GM18526 (cell line): ENCODE results near the gene ISCA2.

ENCODE experiments used
- POLR2A ChIP-seq: IDR thresholded peaks from 3 replicates; pipeline ENCODE4 v1.6.1; 2011; ENCODE audit not compliant: insufficient read length; ENCODE audit errors: extremely low read depth

ISCA2 gene, protein sequence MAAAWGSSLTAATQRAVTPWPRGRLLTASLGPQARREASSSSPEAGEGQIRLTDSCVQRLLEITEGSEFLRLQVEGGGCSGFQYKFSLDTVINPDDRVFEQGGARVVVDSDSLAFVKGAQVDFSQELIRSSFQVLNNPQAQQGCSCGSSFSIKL

DNA sequence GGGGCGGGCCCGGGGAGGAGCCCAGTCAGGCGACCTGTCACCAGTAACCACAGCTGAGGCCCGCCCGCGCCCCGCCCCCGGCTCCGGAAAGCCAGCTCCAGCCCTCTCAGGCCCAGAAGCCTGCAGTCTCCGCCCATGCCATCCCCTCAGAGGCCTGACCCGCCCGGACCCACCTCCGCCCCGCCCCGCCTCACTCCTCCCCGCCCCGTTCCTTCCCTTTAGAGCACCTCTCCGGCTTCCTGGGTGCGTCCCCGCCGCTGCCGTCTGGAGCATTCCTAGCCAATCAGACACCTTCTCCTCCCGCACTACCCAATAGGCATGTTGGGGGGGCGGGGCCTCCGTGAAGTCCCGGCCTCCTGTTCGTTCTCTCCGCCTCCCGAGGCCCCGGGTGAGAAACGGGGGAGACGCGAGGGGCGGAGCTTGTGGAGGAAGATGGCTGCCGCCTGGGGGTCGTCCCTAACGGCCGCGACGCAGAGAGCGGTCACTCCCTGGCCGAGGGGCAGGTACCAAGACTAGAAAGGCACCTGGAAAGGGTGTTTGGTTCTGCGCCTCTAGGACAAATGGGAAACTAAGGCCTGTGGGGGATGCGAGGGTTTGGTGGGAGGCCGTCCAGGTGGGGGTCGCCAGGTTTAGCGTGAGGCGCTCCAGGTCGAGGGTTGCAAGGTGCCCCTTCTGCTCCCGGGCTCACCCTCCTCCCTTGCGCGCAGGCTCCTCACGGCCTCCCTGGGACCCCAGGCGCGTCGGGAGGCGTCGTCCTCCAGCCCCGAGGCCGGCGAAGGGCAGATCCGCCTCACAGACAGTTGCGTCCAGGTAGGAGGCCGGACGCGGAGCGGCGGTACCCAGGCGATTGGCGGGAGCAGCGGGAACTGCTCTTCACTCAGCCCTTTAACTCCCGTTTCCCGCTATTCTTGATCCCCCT, at the start of gene ISCA2:
TSS of gene ISCA2 (plus strand) at position 423 of the 919 bp plus-strand sequence. CDS start at position 433, 10 bp downstream.
- peak; percentile 83 for TF ChIP-seq POLR2A

DNA sequence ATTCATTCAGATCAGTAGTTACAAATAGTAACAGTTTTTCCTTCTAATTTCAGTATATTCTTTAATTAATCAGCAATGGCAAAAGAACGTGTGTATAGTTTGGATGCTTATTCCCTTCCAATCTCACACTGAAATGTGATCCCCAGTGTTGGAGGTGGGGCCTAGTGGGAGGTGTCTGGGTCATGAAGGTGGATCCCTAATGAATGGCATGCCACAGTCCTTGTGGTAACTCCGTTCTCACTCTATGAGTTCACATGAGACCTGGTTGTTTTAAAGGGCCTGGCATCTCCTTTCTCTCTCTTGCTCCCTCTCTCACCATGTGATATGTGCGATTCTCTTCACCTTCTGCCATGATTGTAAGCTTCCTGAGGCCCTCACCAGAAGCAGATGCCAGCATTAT, 48.7 kb upstream of the ISCA2 start:
- no peak for TF ChIP-seq POLR2A

DNA sequence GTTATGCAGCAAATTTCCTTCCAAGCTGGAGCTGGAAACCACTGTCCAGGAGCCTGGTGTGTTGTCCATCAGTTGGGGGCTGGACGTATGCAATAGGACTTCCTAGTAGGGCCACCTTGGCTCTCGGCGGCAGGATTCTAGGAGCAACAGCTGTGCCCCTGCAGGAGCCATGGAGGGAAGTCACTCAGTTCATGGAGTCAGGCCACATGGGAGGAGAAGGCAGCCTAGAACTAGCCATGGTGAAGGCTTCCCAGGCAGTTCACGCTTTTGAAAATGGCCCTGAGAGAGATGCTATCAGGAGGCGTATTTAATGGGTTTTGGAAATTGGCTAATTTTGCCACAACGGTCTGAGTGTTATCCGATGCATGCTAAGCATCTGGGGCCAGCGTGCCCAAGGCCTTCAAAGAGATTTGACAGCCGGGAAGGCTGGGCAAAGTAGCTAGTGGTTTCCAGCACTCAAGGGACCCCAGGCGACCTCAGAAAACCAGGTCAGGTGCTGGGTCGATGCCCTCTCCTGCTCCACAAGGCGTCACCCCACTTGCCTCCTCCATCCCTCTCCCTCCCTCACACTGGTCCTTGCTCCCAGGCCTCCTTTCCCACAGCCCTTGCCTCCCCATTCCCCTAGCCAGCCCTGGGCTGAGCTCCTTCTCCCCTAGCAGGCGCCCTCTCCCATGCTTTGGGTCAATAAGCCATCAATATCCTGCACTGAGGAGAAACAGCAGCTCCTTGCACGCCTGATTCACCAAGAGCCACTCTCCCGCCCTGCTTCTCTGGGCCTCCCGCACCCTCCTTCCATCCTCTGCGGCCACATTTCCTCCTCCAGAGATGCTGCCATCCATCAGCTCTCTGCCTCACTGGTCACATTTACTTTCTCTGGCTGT, 36.6 kb upstream of the ISCA2 start:
- no peak for TF ChIP-seq POLR2A

DNA sequence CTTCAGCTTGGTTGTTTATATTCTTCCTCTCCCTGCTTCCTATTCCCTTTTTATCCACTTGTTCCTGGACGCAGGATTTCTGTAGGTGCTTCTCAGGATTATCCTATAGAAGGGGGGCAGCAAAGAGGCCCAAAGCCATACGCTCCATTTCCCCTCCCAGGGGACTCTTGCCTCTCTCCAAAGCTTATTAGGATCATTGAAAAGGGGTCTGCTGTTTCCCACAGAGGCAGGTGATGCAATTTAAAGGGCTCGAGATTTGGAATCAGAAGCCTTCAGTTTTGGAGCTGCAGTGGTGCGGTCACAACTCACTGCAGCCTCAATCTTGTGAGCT, 36.0 kb upstream of the ISCA2 start:
- TF ChIP-seq POLR2A: no peak

DNA sequence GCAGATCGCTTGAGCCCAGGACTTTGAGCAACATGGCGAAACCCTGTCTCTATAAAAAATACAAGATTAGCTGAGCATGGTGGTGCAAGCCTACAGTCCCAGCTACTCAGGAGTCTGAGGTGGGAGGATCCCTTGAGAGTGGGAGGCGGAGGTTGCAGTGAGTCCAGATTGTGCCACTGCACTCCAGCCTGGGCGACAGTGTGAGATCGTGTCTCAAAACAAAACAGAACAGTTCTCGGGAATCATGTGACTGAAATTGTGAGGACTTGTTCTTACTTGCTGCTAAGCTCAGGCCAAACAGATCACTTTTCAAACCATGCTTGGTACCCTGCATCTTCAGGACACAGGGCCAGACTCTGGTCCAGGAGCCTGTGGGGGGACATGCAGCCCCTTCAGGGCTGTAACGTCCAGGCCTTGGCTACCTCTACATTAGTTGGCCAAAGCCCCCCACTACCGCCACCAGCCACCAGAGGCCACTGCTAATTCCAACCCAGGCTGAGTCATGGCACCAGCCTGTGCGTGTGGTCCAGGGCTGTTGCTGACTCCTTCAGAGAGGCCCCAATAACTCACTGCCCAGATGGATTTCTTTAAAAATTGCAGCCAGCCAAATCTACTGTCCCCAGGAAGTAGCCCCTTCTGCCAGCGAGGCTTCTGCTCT, 34.1 kb upstream of the ISCA2 start:
- no peak for TF ChIP-seq POLR2A

DNA sequence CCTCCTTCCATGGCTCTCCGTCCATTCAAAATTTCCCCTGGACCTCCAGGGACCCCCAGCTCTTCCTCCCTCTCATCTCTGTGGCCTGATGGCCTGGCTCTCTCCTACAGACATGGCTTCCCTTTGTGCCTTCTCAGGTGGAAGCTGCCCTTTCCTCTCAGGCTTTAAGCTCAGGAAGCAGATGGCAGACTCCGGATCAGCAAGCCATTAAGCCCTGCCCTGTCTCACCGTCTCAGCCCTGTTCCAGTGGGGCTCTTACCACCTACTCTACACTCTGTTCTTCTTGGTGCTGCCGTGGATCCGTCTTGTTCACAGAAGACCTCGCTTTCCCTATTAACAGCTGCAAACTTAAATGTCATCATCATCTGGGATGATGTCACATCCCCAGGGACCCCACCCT, 33.6 kb upstream of the ISCA2 start:
- TF ChIP-seq POLR2A: no peak

DNA sequence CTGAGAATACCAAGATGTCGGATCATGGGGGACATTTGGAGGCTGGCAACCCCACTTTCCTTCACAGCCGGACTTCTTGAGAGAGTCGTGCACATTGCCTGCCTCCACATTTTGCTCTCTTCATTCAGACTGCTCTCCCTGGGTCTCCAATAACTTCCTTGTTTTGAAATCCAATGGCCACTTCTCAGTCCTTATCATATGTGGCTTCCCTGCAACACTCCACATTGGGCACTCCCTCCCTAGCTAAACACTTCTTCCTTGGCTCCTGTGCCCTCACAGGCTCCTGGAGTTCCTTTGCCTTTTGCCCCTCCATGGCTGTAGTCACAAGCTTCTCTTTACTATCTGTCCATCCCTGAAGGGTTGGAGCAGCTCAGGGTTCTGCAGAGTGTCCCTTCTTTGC, 30.6 kb upstream of the ISCA2 start:
- no peak for TF ChIP-seq POLR2A

DNA sequence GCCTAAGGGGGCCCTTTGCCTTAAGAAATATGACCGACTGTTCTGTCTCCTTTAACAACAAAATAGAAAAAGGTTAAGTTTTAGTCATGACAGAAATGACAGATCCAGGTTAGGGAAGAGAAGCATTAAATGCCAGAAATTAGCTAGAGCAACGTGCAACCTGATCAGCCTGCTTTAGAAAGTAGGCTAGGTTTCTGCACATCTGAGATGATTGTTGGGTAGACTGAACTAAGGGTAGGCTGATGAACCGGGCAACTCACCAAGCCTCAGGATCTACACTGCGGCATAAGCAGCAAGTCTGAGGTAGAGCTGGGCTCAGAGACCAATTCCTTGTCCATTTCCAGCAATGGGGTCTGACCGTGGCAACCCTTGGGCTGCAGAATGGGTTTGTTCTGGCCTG, 29.9 kb upstream of the ISCA2 start:
- TF ChIP-seq POLR2A: no peak

DNA sequence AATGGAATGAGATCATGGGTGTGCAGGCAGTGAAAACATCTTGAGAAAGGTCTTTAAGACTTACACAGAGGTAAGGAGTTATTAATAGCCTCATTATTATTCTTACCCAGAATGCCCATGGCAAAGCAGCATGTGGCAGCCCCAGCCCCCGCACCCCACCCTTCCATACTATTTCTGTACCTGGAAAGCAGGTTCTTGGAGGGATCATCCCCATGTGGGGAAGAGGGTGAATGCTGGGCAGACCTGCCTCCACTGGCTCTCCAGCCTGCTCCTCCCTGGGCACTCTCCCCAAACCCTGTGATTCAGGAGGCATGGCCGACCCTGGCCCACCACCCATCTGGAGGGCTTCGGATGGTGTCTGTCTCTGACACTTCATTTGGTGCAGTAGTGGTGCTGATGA, 28.8 kb upstream of the ISCA2 start:
- no peak for TF ChIP-seq POLR2A

DNA sequence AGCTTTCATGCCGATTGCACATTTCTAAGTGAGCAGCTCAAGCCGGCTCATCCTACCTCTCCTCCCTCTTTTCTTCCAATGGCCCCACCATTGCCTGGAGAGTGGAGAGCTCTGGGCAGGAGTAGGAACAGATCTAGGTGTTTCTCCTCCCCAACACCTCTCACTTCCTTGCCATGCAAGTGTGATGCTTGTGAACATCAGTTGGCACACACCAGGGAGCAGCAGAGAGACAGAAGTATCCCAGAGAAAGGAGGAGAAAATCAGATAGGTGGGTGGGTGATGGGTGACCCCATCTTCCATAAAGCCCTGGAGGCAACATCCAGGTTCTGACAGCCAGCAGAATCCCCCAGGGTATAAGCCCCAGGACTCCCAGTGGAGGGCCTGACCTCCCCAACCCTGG, 28.2 kb upstream of the ISCA2 start:
- TF ChIP-seq POLR2A: no peak

DNA sequence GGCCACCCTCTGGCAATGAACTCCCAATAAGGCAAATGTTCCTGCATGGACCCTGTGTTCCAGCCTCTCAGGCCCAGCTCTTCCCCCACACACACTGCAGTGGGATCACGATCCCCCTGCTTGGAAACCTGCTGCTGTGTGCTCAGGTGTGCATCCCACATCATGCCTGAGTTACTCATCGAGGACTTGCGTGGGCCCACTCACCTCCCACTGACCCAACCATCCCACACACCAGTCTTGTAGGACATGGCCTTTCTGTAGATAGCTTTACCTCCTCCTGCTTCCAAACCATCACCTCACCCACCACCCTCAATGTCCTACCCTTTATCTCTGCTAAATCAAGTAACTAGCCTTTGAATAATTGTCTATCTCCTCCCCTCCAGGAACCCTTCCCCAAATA, 25.1 kb upstream of the ISCA2 start:
- TF ChIP-seq POLR2A: no peak

DNA sequence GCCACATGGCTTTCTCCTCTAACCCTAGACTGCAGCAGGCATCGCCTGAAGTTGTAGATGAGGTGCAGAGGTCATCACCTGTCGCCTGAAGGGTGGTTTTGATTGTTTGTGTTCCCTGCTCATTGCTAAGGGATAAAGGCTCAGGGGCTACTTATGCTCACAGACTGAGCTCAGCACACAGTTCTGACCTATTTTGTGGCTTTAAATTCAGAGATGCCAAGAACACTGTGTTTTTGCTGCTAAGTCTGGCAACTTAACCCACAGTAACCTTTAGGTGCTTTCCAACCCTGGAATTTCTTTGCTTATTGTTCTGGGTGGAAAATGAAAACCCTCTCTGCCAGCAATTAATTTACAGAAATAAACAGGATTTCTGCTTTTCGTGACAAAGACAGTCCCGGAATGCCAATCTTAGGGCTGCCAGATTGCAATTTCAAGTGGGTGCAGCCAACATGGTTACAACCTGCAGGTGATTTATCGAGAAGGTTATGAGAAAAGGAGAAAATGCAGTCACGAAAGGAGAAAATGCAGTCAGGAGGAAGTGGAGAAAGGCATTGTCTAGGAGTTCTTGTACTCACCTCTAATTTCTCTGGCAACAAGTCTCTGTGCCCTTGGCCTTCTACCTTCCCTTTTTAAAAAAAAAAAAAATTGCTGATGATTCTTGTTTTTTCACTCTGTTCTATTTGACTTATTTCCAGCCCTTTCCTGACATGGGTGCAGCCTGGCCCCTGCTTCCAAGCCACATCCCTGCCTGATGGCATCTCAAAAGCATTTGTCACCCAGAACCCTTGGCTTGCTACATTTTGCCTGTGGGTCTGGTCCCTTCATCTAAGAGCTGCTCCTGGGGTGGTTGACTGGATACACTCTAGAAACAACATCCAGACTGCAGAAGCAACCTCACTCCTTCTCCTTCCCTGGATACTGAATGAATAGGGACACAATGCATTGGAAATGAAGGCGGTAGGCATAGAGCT, 23.7 kb upstream of the ISCA2 start:
- no peak for TF ChIP-seq POLR2A

DNA sequence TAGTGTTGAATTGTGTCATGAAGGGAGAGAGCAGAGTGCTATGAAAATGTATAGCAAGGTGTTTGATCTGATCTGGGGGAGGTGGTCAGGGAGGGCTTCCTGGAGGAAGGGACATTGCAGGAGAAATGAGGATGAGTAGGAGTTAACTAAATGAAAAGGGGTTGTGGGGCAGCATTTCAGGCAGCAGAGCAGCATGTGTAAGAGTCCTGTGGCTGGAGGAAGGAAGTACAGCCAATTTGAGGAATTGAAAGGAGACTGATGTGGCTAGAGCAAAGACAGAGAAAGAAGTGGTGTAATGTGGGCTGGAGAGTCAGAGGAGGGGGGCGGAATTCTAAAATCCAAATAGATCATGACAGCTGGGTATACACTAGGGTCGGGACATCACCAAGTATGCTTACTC, 21.0 kb upstream of the ISCA2 start:
- no peak for TF ChIP-seq POLR2A

DNA sequence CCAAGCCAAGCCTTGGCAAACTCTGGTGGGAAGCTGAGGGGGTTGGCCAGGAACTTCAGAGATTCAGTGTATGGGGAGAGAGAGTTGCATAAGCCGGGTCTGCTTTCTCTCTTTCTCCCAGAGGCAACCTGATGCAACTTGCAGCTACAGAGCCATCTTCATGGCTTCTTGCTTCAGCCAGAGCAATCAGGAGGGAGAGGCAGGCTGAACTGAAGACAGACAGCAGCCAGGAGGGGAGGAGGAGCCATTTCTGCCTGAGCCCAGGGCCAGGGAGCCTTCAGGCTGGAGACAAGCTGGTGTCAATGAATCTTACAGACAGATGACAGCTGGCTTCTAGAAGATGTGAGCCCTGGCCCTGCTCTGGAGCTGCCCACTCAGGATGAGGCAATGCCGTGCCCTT, 19.2 kb upstream of the ISCA2 start:
- TF ChIP-seq POLR2A: no peak
